K562 (cell line): ENCODE results near the gene DRAXIN. TPM values are rescaled to one million over a fixed set of nuclear protein-coding genes. Genes with fewer than 3 reads are reported as not detected.

Experiments used
- ATAC-seq: fragments of 200-7000 bp; cut with Tn5 transposase; 3 replicates; pipeline ENCODE4 v1.9.1; 2020; ENCODE audit warnings: moderate library complexity
- BruUV-seq: library from RNA; stranded (reverse); fragments of 400-500 nt; replicated peaks from 2 replicates; lab custom pipeline; 2021; lab: Mats Ljungman, UMichigan
- CTCF ChIA-PET: fragments of 300-600 bp; formaldehyde crosslinking; extraction: SDS; loops from one replicate; lab custom pipeline; 2021; ENCODE audit warnings: low intra/inter-chr PET ratio; lab: Yijun Ruan, JAX
- POLR2A ChIA-PET: fragments of 300-600, 350-650 bp; sonication (Branson Sonifier 250); formaldehyde crosslinking; extraction: SDS; loops from one replicate; lab custom pipeline; 2021; ENCODE audit warnings: antibody characterized with exemption, inconsistent platforms; lab: Yijun Ruan, JAX
- DNase-seq, 4 experiments: peaks; one replicate each; pipeline versions ENCODE4 v3.0.0 to v3.0.0-alpha.2; 2011 to 2018; ENCODE audit warnings: low spot score in 3 of 4, mixed read lengths in 3 of 4; ENCODE audit errors: extremely low read depth in 1 of 4
- FAIRE-seq: peaks from 2 replicates; lab custom pipeline; 2011; peaks lifted over from hg19 to GRCh38; lab: Jason Lieb, UNC
- H2AFZ ChIP-seq: 2 replicates; pipeline ENCODE4 v1.6.0; 2011; ENCODE audit warnings: low read depth, low read length, control low read depth, inconsistent platforms
- H3K27ac ChIP-seq: fragments of 200-600 bp; 3 replicates; pipeline ENCODE4 v1.8.0; 2011; ENCODE audit warnings: low read depth, mild to moderate bottlenecking, control low read depth, inconsistent platforms, low read length, moderate library complexity, mixed read lengths; ENCODE audit errors: extremely low read depth
- H3K27me3 ChIP-seq, 2 experiments: fragments of 300-600 bp in 1 of 2; 2 replicates in 1 of 2; 3 replicates in 1 of 2; pipeline versions ENCODE4 v1.6.0 to v1.8.0; 2011; ENCODE audit warnings: inconsistent platforms in 2 of 2, low read length in 2 of 2, mild to moderate bottlenecking in 1 of 2, mixed read lengths in 1 of 2, moderate library complexity in 1 of 2; ENCODE audit not compliant: control insufficient read depth in 2 of 2, insufficient read depth in 2 of 2
- H3K36me3 ChIP-seq: fragments of 300-600 bp; 3 replicates; pipeline ENCODE4 v1.8.0; 2011; ENCODE audit warnings: mild to moderate bottlenecking, low read length, inconsistent platforms; ENCODE audit not compliant: control insufficient read depth, insufficient read depth
- H3K4me1 ChIP-seq, 2 experiments: fragments of 200-600 bp in 1 of 2; replicated peaks in 1 of 2; 2 replicates in 1 of 2; 3 replicates in 1 of 2; pipeline versions ENCODE4 v1.5.1 to v1.8.0; 2011; ENCODE audit warnings: inconsistent platforms in 2 of 2, low read length in 2 of 2, mild to moderate bottlenecking in 1 of 2, mixed read lengths in 1 of 2, moderate library complexity in 1 of 2; ENCODE audit not compliant: control insufficient read depth in 2 of 2, insufficient read depth in 2 of 2
- H3K4me2 ChIP-seq: 2 replicates; pipeline ENCODE4 v1.6.1; 2011; ENCODE audit warnings: low read length, control low read depth, inconsistent platforms, mixed read lengths; ENCODE audit not compliant: insufficient read depth
- H3K4me3 ChIP-seq: fragments of 200-600 bp; sonication (generic), shearing (Covaris generic); 2 replicates; pipeline ENCODE4 v1.5.1; 2016; ENCODE audit warnings: control low read depth, inconsistent platforms
- H3K79me2 ChIP-seq: fragments of 200-600 bp; 3 replicates; pipeline ENCODE4 v1.8.0; 2011; ENCODE audit warnings: low read length, inconsistent platforms; ENCODE audit not compliant: control insufficient read depth, insufficient read depth
- H3K9ac ChIP-seq, 2 experiments: 2 replicates each; pipeline versions ENCODE4 v1.6.0 to v1.6.1; 2011; ENCODE audit warnings: low read depth in 2 of 2, low read length in 2 of 2, control low read depth in 1 of 2, inconsistent platforms in 1 of 2, mild to moderate bottlenecking in 1 of 2, mixed read lengths in 1 of 2; ENCODE audit not compliant: insufficient read depth in 1 of 2
- H3K9me1 ChIP-seq: one replicate; pipeline ENCODE4 v1.6.0; 2011; ENCODE audit warnings: inconsistent platforms, mild to moderate bottlenecking, low read length, moderate library complexity; ENCODE audit not compliant: control insufficient read depth, insufficient read depth
- H3K9me3 ChIP-seq: replicated peaks from 2 replicates; pipeline ENCODE4 v1.5.1; 2011; ENCODE audit warnings: low read depth, low read length, inconsistent platforms; ENCODE audit not compliant: control insufficient read depth, insufficient read depth
- H4K20me1 ChIP-seq: replicated peaks from 2 replicates; pipeline ENCODE4 v1.6.1; 2011; ENCODE audit warnings: low read length, inconsistent platforms, mixed read lengths; ENCODE audit not compliant: control insufficient read depth, insufficient read depth
- CHAMP1 ChIP-seq: fragments of 450-650 bp; IDR thresholded peaks from 2 replicates; pipeline ENCODE4 v1.6.1; 2016; ENCODE audit warnings: mild to moderate bottlenecking
- ID3 ChIP-seq, 2 experiments: fragments of 250-450 bp in 1 of 2; fragments of 450-650 bp in 1 of 2; sonication (Bioruptor Pico) in 1 of 2; IDR thresholded peaks; 2 replicates each; pipeline versions ENCODE4 v1.6.1 to v1.8.0; 2016 to 2021; ENCODE audit warnings: mild to moderate bottlenecking in 2 of 2, moderate library complexity in 2 of 2, missing compliant biosample characterization in 1 of 2, missing genetic modification characterization in 1 of 2
- SMARCC2 ChIP-seq: fragments of 450-650 bp; IDR thresholded peaks from 2 replicates; pipeline ENCODE4 v1.6.1; 2017; ENCODE audit warnings: antibody characterized with exemption, moderate library complexity, mild to moderate bottlenecking, low read depth
- ZNF124 ChIP-seq: sonication (generic); formaldehyde crosslinking; IDR thresholded peaks from 2 replicates; pipeline ENCODE4 v1.8.1; 2022; ENCODE audit warnings: missing genetic modification reagents
- WGBS: fragments of 100-300 bp; shearing (Covaris generic); methylation state at CpG from one replicate; pipeline ENCODE4 v1.1.6; 2016; ENCODE audit warnings: low coverage, mixed read lengths; ENCODE audit not compliant: insufficient coverage; ENCODE audit errors: missing lambda C conversion rate; 5-methylcytosine and 5-hydroxymethylcytosine counted together
- in situ Hi-C: fragments of 300-500 bp; cut with MboI; formaldehyde crosslinking; loops from 4 replicates; pipeline ENCODE4 v1.15.0; 2018; ENCODE audit warnings: inconsistent platforms, mixed read lengths
- intact Hi-C: fragments of 100-400 bp; cut with micrococcal nuclease; formaldehyde crosslinking; loops from 2 replicates; pipeline ENCODE4 v1.14.2; 2022
- polyA plus RNA-seq, 8 experiments: library from polyadenylated mRNA; depleted of rRNA in 4 of 8; stranded (reverse) in 5 of 8; unstranded in 3 of 8; fragments of >200 nt; fragmentation: Nextera tagmentation in 2 of 8; fragmentation: Illumina TruSeq in 1 of 8; extraction: Ambion mirVana in 2 of 8; extraction: Trizol in 1 of 8; gene quantifications; 2 replicates each; pipeline versions ENCODE4 v1.2.1 to v1.2.3, GENCODE V29; 2011 to 2014; ENCODE audit warnings: inconsistent platforms in 1 of 8, missing spikeins in 1 of 8
- total RNA-seq, 7 experiments: library from RNA; depleted of rRNA in 6 of 7; stranded (reverse); fragments of >200 nt in 6 of 7; fragmentation: Illumina TruSeq in 2 of 7; extraction: Trizol in 2 of 7; gene quantifications; 2 replicates each; pipeline versions ENCODE4 v1.2.1 to v1.2.3, GENCODE V29; 2011 to 2021; ENCODE audit warnings: low replicate concordance in 1 of 7

Gene DRAXIN
- total and polyA plus RNA-seq, 9 of the 15 experiments (the other 6 are each of a cell fraction or from before 2014, with no cell fraction given), result 0.01 to 0.04 (median 0.01) TPM; not detected in 6

- Histone ChIP-seq H3K4me1 (peaks cover 42 to 43% of the 10 kb centered on the region in 2 experiments), H3K4me3 (no peak overlapping the region), H3K9me3 (no peaks in the 10 kb centered on the region), H3K27ac (no peak overlapping the region), H3K9ac (no peak overlapping the region), H3K36me3 (no peaks in the 10 kb centered on the region; the same call in 2 of the 3 replicates), H3K9me1 (peaks cover 8% of the 10 kb centered on the region), H2AFZ (peak overlapping the region; percentile 23), H3K79me2 (peaks cover 23% of the 10 kb centered on the region), H3K27me3 (no peaks in the 10 kb centered on the region), H3K4me2 (no peak overlapping the region), H4K20me1 (no peaks in the 10 kb centered on the region)
- DNase-seq, result no peak
- no peak for TF ChIP-seq CHAMP1
- no peak for TF ChIP-seq ID3 (CRISPR knock-in tag; IDR thresholded peaks at IDR 0.05)
- peak; percentile 96 for TF ChIP-seq ID3 (tag; IDR thresholded peaks at IDR 0.05)
- TF ChIP-seq SMARCC2, result no peak
- no peak for TF ChIP-seq ZNF124 (CRISPR knock-in tag)
- WGBS, result 64% methylated on average over 3 of the region's 3 CpGs
- intact Hi-C loops, result no loop called here
- CTCF ChIA-PET, result no interaction called here
- no TSS peak for BruUV-seq
- in situ Hi-C loops, result no loop called here
- no peak for FAIRE-seq
- POLR2A ChIA-PET, result interaction anchor here (0.5 to 1.3 kb wide), 3 partner anchors 9 to 684 kb away, joined by 3 to 5 read pairs (median 4); no protein-coding TSS in a partner anchor
- no peak for ATAC-seq
Measured at GRCh38 chr1:11733306-11733705, 41.8 kb downstream of the DRAXIN start.
